ENCODE data around the gene ZEB2.
A peak's percentile ranks its signal among the peaks of the same experiment; 100 is the strongest.

The ZEB2 gene

DNA sequence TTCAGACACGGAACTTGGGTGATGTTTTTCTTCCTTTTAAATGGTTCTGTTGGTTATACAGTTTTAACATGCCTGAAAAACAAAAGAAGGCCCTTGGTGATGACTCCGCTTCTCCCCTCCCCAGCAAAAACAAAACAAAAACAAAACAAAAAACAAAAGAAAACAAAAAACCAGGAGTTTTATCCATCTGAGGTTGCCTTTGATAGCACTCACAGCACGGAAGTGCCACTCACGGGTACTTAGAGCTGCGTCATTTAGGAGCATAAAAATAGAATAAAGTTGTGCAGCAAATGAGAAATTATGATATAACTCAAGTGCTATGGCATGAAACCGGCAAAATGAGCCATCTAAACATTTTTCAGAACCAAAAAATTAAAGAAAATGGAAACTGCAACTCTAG, 57.7 kb downstream of the ZEB2 start:
- TF ChIP-seq, protein P1, sequence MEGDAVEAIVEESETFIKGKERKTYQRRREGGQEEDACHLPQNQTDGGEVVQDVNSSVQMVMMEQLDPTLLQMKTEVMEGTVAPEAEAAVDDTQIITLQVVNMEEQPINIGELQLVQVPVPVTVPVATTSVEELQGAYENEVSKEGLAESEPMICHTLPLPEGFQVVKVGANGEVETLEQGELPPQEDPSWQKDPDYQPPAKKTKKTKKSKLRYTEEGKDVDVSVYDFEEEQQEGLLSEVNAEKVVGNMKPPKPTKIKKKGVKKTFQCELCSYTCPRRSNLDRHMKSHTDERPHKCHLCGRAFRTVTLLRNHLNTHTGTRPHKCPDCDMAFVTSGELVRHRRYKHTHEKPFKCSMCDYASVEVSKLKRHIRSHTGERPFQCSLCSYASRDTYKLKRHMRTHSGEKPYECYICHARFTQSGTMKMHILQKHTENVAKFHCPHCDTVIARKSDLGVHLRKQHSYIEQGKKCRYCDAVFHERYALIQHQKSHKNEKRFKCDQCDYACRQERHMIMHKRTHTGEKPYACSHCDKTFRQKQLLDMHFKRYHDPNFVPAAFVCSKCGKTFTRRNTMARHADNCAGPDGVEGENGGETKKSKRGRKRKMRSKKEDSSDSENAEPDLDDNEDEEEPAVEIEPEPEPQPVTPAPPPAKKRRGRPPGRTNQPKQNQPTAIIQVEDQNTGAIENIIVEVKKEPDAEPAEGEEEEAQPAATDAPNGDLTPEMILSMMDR (IDR thresholded peaks at IDR 0.05; ENCODE audit: low read depth, low read length) = no peak
- DNase-seq (ENCODE audit: extremely low read depth, low read depth) = no peak

DNA sequence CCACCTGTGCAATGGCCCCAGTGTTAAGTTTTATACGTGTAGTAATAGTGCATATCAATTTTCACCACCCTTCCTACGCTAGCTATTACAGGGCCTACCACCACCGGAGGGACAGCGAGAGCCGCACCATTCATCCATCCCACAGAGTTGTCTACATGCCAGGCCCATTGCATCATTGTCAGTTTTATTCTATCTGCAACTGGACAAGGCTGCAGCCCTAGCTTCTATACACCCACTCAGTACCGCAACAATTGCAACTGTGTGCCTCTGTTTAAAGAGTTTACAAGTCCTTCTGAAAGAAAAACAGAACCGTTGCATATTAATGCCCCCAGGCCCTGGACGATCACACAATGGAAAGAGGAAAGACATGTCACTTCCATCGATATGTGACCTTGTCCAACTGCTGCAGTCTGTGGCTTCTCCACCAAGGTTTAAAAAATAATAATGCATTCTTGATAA, 58.6 kb downstream of the ZEB2 start:
- TF ChIP-seq, protein P1 (IDR thresholded peaks at IDR 0.05; ENCODE audit: low read depth, low read length) = no peak
- DNase-seq (ENCODE audit: extremely low read depth, low read depth) = no peak

DNA sequence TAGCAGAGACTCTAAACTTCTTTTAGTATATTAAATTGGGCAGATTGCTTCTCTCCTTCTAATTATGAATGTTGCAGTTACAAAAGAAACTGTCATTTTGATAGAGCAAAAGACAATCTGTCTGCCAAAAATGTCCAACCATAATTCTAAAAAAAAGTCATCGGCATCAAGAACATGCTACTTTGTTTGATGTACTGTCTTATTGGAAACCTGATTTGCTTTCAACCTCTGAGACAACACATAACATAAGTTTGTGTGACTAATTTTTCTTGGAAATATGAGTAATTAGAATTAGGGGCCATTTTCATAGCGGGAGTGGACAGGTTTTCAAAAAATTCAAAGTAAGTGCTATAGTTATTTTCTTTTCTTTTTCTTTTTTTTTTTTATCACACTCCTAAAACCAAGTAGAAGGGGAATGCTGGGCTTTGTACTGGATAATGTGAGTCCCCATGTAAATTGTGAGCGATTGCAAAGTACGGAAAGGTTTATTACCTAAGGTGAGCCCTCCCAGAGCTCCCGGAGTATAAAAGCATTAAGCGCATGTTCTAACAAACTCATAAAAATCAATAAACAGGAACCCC, 59.1 kb downstream of the ZEB2 start:
- DNase-seq (ENCODE audit: extremely low read depth, low read depth) = no peak
- TF ChIP-seq, protein P1 (IDR thresholded peaks at IDR 0.05; ENCODE audit: low read depth, low read length) = no peak

DNA sequence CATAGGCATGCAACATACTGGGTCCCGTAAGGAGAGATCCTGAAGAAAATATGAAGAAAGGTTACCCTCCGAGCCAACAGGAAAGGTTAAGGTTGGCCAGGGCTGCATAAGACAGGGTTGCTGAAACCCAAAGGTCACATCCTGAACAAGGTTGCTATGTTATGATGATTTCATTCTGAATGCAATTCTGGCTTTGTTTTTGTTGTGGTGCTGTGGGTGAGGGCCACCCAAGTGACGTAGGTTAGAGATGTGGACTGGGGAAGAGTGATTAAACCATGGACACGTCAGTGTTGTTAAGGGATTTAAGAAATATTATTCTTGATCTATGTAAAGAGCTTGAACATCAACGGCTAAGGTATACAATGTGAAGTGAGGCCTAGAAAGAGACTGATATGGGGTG, 60.0 kb downstream of the ZEB2 start:
- TF ChIP-seq, protein P1 (IDR thresholded peaks at IDR 0.05; ENCODE audit: low read depth, low read length) = no peak
- no peak for DNase-seq (ENCODE audit: extremely low read depth, low read depth)

DNA sequence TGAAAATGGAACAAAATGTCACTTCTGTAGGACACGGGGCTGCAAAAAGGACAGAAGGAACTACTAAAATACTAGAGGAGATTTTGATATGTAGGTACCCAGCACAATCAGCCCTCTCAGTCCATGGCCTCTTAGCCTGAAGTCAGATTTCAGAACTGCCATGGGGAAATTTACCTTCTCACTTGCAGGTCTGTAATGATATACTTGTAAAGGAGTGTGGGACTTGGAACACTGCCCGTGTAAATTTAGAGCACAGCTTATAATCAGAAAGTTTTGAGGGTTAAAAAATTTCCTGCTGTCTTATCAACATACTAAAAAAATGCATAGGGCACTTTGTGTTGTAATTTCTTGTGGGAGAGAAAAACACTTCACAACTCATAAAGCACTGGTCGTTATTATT, 60.6 kb downstream of the ZEB2 start:
- TF ChIP-seq, protein P1 (IDR thresholded peaks at IDR 0.05; ENCODE audit: low read depth, low read length) = no peak
- no peak for DNase-seq (ENCODE audit: extremely low read depth, low read depth)

DNA sequence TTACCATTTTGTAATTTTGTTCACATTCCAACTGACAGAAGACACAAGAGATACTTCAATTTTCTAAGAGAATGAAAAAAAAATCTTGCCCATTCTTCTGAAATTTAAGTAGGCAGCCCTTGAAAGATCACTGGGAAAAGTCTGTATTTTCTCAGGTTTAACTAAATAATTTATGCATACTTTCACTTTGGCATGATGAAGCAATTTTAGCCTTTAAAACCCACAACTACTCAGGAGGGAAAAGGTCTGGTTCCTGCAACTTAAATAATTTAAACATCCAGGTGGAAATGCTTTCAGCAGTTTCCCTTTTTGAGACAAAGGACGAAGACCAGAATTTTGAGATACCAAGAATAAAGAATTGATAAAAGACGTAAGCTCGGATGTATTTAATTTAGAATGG, 61.4 kb downstream of the ZEB2 start:
- DNase-seq (ENCODE audit: extremely low read depth, low read depth) = no peak
- TF ChIP-seq, protein P1 (IDR thresholded peaks at IDR 0.05; ENCODE audit: low read depth, low read length) = no peak

DNA sequence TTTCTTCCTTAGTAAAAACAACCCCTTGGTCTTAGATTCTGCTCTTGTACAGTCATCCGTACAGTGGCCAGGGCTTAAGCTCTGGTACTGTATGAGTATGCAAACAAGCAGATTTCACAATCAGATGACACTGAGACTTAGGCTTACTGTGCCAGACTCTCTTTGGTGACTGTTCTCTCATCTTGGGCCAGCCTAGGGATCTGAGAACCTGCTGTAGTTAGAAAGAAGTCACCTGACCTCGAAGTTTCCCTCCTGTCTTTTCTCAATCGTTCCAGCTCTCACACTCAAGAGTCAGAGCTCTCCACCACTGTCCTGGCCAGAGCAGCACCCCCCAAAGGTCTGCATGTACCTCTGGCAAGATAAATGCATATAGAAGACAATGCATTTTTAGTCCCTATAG, 63.2 kb downstream of the ZEB2 start:
- DNase-seq (ENCODE audit: extremely low read depth, low read depth) = peak; percentile 56
- TF ChIP-seq, protein P1 (IDR thresholded peaks at IDR 0.05; ENCODE audit: low read depth, low read length) = no peak

All from AG09319 (cell line).